Measurements from ENCODE around the gene ZNF316. TPM values are rescaled to one million over a fixed set of nuclear protein-coding genes. Genes with fewer than 3 reads are reported as not detected.

ZNF316 gene
- total and polyA plus RNA-seq, 3 donors from 2014 or later = 22.7 to 50.9 (median 46.6) TPM

DNA sequence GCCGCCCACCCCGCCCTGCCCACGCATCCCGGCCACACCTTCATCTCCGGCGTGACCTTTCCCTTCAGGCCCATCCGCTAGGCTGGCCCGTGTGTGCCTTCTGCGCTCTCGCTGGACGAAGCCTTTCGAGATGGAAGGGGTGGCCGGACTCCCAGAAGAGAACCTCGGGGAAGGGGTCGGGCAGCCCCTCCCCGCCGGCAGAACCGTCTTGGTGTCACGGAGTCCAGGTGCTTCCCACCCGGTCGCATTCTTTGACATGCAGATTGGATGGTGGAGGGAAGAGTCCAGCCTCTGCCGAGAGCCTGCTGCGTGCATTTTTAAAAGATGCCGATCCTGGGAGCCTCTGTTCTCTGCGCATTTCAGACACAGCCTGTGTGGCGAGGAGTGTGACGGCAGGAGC is 29.0 kb upstream of the ZNF316 start:
- DNase-seq = no peak
- Histone ChIP-seq H3K36me3 (ENCODE audit: low read depth, missing control alignments) (no peaks in the 10 kb centered on the region), H3K9me3 (no peaks in the 10 kb centered on the region), H3K27ac (no peak overlapping the region), H3K27me3 (no peaks in the 10 kb centered on the region), H3K4me1 (no peaks in the 10 kb centered on the region), H3K4me3 (no peak overlapping the region)
- intact Hi-C loops (cut with DNase I; ENCODE audit: low total_unique reads) = no loop called here
- 71 to 73% methylated on average over 20 to 27 of the region's 27 CpGs for WGBS, 2 donors
- TF ChIP-seq, protein P1, sequence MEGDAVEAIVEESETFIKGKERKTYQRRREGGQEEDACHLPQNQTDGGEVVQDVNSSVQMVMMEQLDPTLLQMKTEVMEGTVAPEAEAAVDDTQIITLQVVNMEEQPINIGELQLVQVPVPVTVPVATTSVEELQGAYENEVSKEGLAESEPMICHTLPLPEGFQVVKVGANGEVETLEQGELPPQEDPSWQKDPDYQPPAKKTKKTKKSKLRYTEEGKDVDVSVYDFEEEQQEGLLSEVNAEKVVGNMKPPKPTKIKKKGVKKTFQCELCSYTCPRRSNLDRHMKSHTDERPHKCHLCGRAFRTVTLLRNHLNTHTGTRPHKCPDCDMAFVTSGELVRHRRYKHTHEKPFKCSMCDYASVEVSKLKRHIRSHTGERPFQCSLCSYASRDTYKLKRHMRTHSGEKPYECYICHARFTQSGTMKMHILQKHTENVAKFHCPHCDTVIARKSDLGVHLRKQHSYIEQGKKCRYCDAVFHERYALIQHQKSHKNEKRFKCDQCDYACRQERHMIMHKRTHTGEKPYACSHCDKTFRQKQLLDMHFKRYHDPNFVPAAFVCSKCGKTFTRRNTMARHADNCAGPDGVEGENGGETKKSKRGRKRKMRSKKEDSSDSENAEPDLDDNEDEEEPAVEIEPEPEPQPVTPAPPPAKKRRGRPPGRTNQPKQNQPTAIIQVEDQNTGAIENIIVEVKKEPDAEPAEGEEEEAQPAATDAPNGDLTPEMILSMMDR (IDR thresholded peaks at IDR 0.05) = no peak
- TF ChIP-seq POLR2A (IDR thresholded peaks at IDR 0.05) = no peak

GRCh38 chr7:6608794-6609193 is 28.3 kb upstream of the ZNF316 start:
- 74 to 83% methylated on average over 12 of the region's 12 CpGs for WGBS, 2 donors
- intact Hi-C loops (cut with DNase I; ENCODE audit: low total_unique reads) = no loop called here
- H3K36me3 ChIP-seq (ENCODE audit: low read depth, missing control alignments) = no peaks in the 10 kb centered on the region
- no peak for DNase-seq
- no peak overlapping the region for H3K27ac ChIP-seq
- no peaks in the 10 kb centered on the region for H3K27me3 ChIP-seq
- no peaks in the 10 kb centered on the region for H3K9me3 ChIP-seq
- TF ChIP-seq, protein P1 (IDR thresholded peaks at IDR 0.05) = no peak
- no peak for TF ChIP-seq POLR2A (IDR thresholded peaks at IDR 0.05)
- H3K4me3 ChIP-seq = no peak overlapping the region
- no peaks in the 10 kb centered on the region for H3K4me1 ChIP-seq

DNA sequence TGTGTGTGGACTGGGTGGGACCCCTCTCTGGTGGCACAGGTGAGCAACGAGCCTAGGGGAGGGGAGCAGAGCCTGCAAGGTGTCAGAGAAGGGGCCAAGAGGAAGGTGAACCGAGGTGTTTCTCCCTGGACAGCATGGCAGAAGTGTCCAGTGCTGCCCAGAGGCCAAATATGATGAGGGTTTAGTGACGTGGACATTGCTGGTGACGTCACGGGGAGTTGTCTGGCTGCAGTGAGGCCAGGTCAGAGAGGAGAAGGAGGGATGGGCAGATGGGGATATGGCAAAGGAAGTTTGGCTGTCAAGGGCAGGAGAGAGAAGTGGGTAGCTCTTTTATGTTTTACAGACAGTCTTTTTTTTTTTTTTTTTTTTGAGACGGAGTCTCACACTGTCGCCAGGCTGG is 24.3 kb upstream of the ZNF316 start:
- intact Hi-C loops (cut with DNase I; ENCODE audit: low total_unique reads) = no loop called here
- TF ChIP-seq, protein P1 (IDR thresholded peaks at IDR 0.05) = no peak
- TF ChIP-seq POLR2A (IDR thresholded peaks at IDR 0.05) = no peak
- no peaks in the 10 kb centered on the region for H3K36me3 ChIP-seq (ENCODE audit: low read depth, missing control alignments)

GRCh38 chr7:6613706-6614105 is 23.4 kb upstream of the ZNF316 start:
- TF ChIP-seq, protein P1 (IDR thresholded peaks at IDR 0.05) = no peak
- no peak for TF ChIP-seq POLR2A (IDR thresholded peaks at IDR 0.05)
- H3K9me3 ChIP-seq = no peaks in the 10 kb centered on the region
- no peak overlapping the region for H3K27ac ChIP-seq
- H3K4me1 ChIP-seq = peaks cover 10% of the 10 kb centered on the region
- no peak for DNase-seq
- no peaks in the 10 kb centered on the region for H3K36me3 ChIP-seq (ENCODE audit: low read depth, missing control alignments)
- no peaks in the 10 kb centered on the region for H3K27me3 ChIP-seq
- no peak overlapping the region for H3K4me3 ChIP-seq
- intact Hi-C loops (cut with DNase I; ENCODE audit: low total_unique reads) = no loop called here
- WGBS, 2 donors = 60% methylated on average over 2 of the region's 2 CpGs; no CpG with 5 or more reads in 1 of the 2 donors

More for the DNA sequence above, 24.3 kb upstream of the ZNF316 start:
- no peak overlapping the region for H3K27ac ChIP-seq
- DNase-seq = no peak
- H3K9me3 ChIP-seq = no peaks in the 10 kb centered on the region
- H3K4me1 ChIP-seq = peaks cover 10% of the 10 kb centered on the region
- WGBS, 2 donors = 68 to 74% methylated on average over 7 of the region's 7 CpGs
- no peak overlapping the region for H3K4me3 ChIP-seq
- no peaks in the 10 kb centered on the region for H3K27me3 ChIP-seq

DNA sequence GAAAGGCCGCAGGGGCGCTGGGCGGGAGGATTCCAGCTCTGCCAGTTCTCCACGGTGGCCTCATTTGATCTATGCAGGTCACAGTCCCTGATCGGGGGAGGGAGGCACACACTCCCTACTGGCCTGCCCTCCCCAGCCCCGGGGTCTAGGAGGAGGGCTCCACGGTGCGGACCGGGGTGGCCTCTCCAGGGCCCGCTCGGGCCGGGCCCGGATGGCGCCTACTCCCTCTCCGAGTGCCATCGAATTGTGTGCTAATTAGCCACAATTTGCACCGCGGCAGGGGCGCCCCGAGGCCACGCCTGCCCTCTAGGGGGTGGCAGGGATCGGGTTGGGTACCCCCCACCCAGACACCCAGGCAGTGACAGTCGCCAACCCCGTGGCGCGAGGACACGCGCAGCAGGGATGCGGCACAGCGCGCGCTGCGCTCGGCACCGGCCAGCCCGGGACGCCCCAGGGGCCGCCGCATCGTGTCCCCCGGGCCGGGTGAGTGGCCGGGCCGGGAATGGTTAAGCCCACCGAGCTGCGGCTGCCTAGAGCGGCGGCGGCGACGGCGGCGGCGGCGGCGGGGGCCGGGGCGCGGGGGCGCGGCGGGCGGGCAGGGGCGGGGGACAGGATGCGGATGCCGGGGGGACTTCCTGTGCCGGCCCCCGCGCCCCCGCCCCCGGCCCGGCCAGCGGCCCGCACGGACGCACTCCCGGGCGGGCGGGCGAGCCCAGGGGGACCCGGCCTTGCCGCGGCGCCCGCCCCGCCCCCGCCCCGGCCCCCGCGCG is 22.0 kb upstream of the ZNF316 start, which contains the start of gene ZNF853:
TSS of gene ZNF853 (plus strand) at position 658 of the 770 bp plus-strand sequence. CDS start 565 bp downstream, outside the sequence.
- DNase-seq = no peak
- H3K27me3 ChIP-seq = no peaks in the 10 kb centered on the region
- H3K27ac ChIP-seq = no peak within 1 kb of the TSS
- 3 to 21% methylated on average over 6 to 50 of the region's 91 CpGs for WGBS, 2 donors
- no peaks in the 10 kb centered on the region for H3K36me3 ChIP-seq (ENCODE audit: low read depth, missing control alignments)
- peak within 1 kb of the TSS; percentile 59 to 68 for H3K4me3 ChIP-seq
- no peaks in the 10 kb centered on the region for H3K9me3 ChIP-seq
- TF ChIP-seq, protein P1 (IDR thresholded peaks at IDR 0.05) = no peak
- TF ChIP-seq POLR2A (IDR thresholded peaks at IDR 0.05) = no peak
- H3K4me1 ChIP-seq = peaks cover 10% of the 10 kb centered on the region
- intact Hi-C loops (cut with DNase I; ENCODE audit: low total_unique reads) = no loop called here
